ENCODE data around the gene RYR3. TPM values are rescaled to one million over a fixed set of nuclear protein-coding genes. Genes with fewer than 3 reads are reported as not detected.

RYR3 gene
- total and polyA plus RNA-seq, 10 of the 15 experiments (the other 5 are each of a cell fraction or from before 2014, with no cell fraction given): under 0.01 to 0.44 (median 0.16) TPM; not detected in 5

- H4K20me1 ChIP-seq (ENCODE audit: control insufficient read depth, insufficient read depth): no peaks in the 10 kb centered on the region
- 96% methylated on average over 2 of the region's 2 CpGs for WGBS (ENCODE audit: insufficient coverage, insufficient replicate concordance, low lambda C conversion rate, missing lambda C conversion rate)
- no peak overlapping the region for H3K9ac ChIP-seq (ENCODE audit: control insufficient read depth, insufficient read depth, low read length)
- H3K79me2 ChIP-seq (ENCODE audit: control insufficient read depth, insufficient read depth, low read length): no peaks in the 10 kb centered on the region
- intact Hi-C loops (cut with micrococcal nuclease; ENCODE audit: unreplicated experiment) (no loop called here), in situ Hi-C loops (cut with MboI) (no loop called here)
- BruUV-seq (replicated peaks): no TSS peak
- no peak overlapping the region for H3K4me3 ChIP-seq
- no peaks in the 10 kb centered on the region for H3K27me3 ChIP-seq (replicated peaks in 1 of 2; ENCODE audit: control insufficient read depth in 2 of 2, insufficient read depth in 2 of 2, low read length in 1 of 2)
- ChIA-PET SMC1A (ENCODE audit: uncharacterized antibody, unreplicated experiment) (no interaction called here), RAD21 (ENCODE audit: unreplicated experiment) (no interaction called here), POLR2A (no interaction called here), CTCF (no interaction called here)
- no peaks in the 10 kb centered on the region for H3K4me1 ChIP-seq (ENCODE audit: control insufficient read depth, insufficient read depth, low read length)
- no peak for TF ChIP-seq PAX5 (IDR thresholded peaks at IDR 0.05; ENCODE audit: borderline replicate concordance, low read depth, low read length)
- no peak for TF ChIP-seq TCF7 (IDR thresholded peaks at IDR 0.05; ENCODE audit: borderline replicate concordance)
- TF ChIP-seq STAT1 (conservative IDR thresholded peaks at IDR 0.05): no peak
- no peak for TF ChIP-seq BMI1 (IDR thresholded peaks at IDR 0.05; ENCODE audit: borderline replicate concordance)
- TF ChIP-seq ZBTB4 (CRISPR knock-in tag; IDR thresholded peaks at IDR 0.05): no peak
- no peak overlapping the region for H3K27ac ChIP-seq (ENCODE audit: control insufficient read depth, insufficient read depth)
- FAIRE-seq: no peak
- H3K9me3 ChIP-seq (replicated peaks; ENCODE audit: control insufficient read depth, insufficient read depth, low read length): no peaks in the 10 kb centered on the region
- no peaks in the 10 kb centered on the region for H3K36me3 ChIP-seq (ENCODE audit: control insufficient read depth in 2 of 2, insufficient read depth in 2 of 2, low read length in 1 of 2)
- no peak overlapping the region for H3K4me2 ChIP-seq (ENCODE audit: control insufficient read depth, insufficient read depth)
- no peak for DNase-seq (ENCODE audit: low read depth, low spot score)
- no peak for ATAC-seq
- no peak overlapping the region for H2AFZ ChIP-seq (ENCODE audit: control insufficient read depth, low read depth, low read length)
These were observed 541.8 kb downstream of the RYR3 start for GRCh38 chr15:33852570-33852969.

GRCh38 chr15:33857726-33858125 is 547.0 kb downstream of the RYR3 start:
- ChIA-PET RAD21 (ENCODE audit: unreplicated experiment) (no interaction called here), CTCF (no interaction called here), SMC1A (ENCODE audit: uncharacterized antibody, unreplicated experiment) (no interaction called here), POLR2A (no interaction called here)
- Histone ChIP-seq H3K4me1 (ENCODE audit: control insufficient read depth, insufficient read depth, low read length) (no peaks in the 10 kb centered on the region), H3K27ac (ENCODE audit: control insufficient read depth, insufficient read depth) (no peak overlapping the region), H3K36me3 (ENCODE audit: control insufficient read depth in 2 of 2, insufficient read depth in 2 of 2, low read length in 1 of 2) (no peaks in the 10 kb centered on the region), H3K79me2 (ENCODE audit: control insufficient read depth, insufficient read depth, low read length) (no peaks in the 10 kb centered on the region), H3K27me3 (replicated peaks in 1 of 2; ENCODE audit: control insufficient read depth in 2 of 2, insufficient read depth in 2 of 2, low read length in 1 of 2) (no peaks in the 10 kb centered on the region), H3K9me3 (replicated peaks; ENCODE audit: control insufficient read depth, insufficient read depth, low read length) (no peaks in the 10 kb centered on the region), H3K4me3 (no peak overlapping the region), H3K9ac (ENCODE audit: control insufficient read depth, insufficient read depth, low read length) (no peak overlapping the region), H2AFZ (ENCODE audit: control insufficient read depth, low read depth, low read length) (no peak overlapping the region), H4K20me1 (ENCODE audit: control insufficient read depth, insufficient read depth) (no peaks in the 10 kb centered on the region), H3K4me2 (ENCODE audit: control insufficient read depth, insufficient read depth) (no peak overlapping the region)
- in situ Hi-C loops (cut with MboI) (no loop called here), intact Hi-C loops (cut with micrococcal nuclease; ENCODE audit: unreplicated experiment) (no loop called here)
- ATAC-seq: no peak
- no TSS peak for BruUV-seq (replicated peaks)
- FAIRE-seq: no peak
- DNase-seq (ENCODE audit: low read depth, low spot score): no peak
- 95% methylated on average over 13 of the region's 13 CpGs for WGBS (ENCODE audit: insufficient coverage, insufficient replicate concordance, low lambda C conversion rate, missing lambda C conversion rate)
- no peak for TF ChIP-seq CEBPB (IDR thresholded peaks at IDR 0.05; ENCODE audit: borderline replicate concordance in 1 of 2, low read depth in 2 of 2, low read length in 2 of 2)
- no peak for TF ChIP-seq EZH2 (IDR thresholded peaks at IDR 0.05; ENCODE audit: borderline replicate concordance, control insufficient read depth, low read depth, low read length)
- TF ChIP-seq MYC (IDR thresholded peaks at IDR 0.05; ENCODE audit: insufficient read depth, insufficient read length, insufficient replicate concordance, low read length, severe bottlenecking): no peak
- TF ChIP-seq ZNF622 (IDR thresholded peaks at IDR 0.05): no peak
- no peak for TF ChIP-seq CHD4 (IDR thresholded peaks at IDR 0.05)
- no peak for TF ChIP-seq E2F4 (IDR thresholded peaks at IDR 0.05; ENCODE audit: low read depth, low read length)
- no peak for TF ChIP-seq LARP7 (IDR thresholded peaks at IDR 0.05)
- no peak for TF ChIP-seq JUNB (IDR thresholded peaks at IDR 0.05)
